HepG2 (cell line): ENCODE results near the gene C19orf18. TPM values are rescaled to one million over a fixed set of nuclear protein-coding genes. Genes with fewer than 3 reads are reported as not detected.

Experiments used
- CEBPG ChIP-seq: IDR thresholded peaks from 2 replicates; pipeline ENCODE4 v1.6.1; 2016
- HCFC1 ChIP-seq: fragments of 150-350 bp; IDR thresholded peaks from 2 replicates; pipeline ENCODE4 v1.6.1; 2014; ENCODE audit warnings: low read depth, low read length
- ZNF496 ChIP-seq: sonication (generic); formaldehyde crosslinking; IDR thresholded peaks from 2 replicates; pipeline ENCODE4 v1.8.1; 2023; ENCODE audit warnings: mild to moderate bottlenecking, moderate library complexity, missing genetic modification reagents; ENCODE audit not compliant: insufficient replicate concordance
- ZSCAN12 ChIP-seq: sonication (generic); formaldehyde crosslinking; IDR thresholded peaks from 2 replicates; pipeline ENCODE4 v1.9.0; 2021; ENCODE audit warnings: mild to moderate bottlenecking, missing genetic modification reagents
- polyA plus RNA-seq, 8 experiments: library from polyadenylated mRNA; depleted of rRNA in 3 of 8; stranded (reverse) in 7 of 8; unstranded in 1 of 8; fragments of >200 nt; fragmentation: Illumina TruSeq in 4 of 8; extraction: Trizol in 4 of 8; gene quantifications; 2 replicates each; pipeline versions ENCODE4 v1.2.1 to v1.2.3, GENCODE V29; 2011 to 2016; ENCODE audit warnings: low read depth in 4 of 8, missing spikeins in 1 of 8, mixed read lengths in 1 of 8; ENCODE audit not compliant: insufficient read depth in 1 of 8
- total RNA-seq, 5 experiments: library from RNA; depleted of rRNA; stranded (reverse); fragments of >200 nt; fragmentation: Illumina TruSeq; extraction: Trizol; gene quantifications; 2 replicates each; pipeline ENCODE4 v1.2.3, GENCODE V29; 2016; ENCODE audit warnings: low read depth in 1 of 5

Gene C19orf18
- total and polyA plus RNA-seq, 2 of the 13 experiments (the other 11 are each of a cell fraction or from before 2014, with no cell fraction given), result 0.38 to 0.55 TPM

GRCh38 chr19:57914531-57914930 lies 59.8 kb downstream of the C19orf18 start (continued):
- no peak for TF ChIP-seq HCFC1
- TF ChIP-seq ZNF496 (CRISPR knock-in tag), result no peak
- 0 out of 2 replicates have a peak, but pooled peaks have one; percentile 13 for TF ChIP-seq CEBPG
- no peak for TF ChIP-seq ZSCAN12

Other genes starting within 250 kb of the C19orf18 start
- not detected in 2 replicates for gene ZNF671, start 246.9 kb downstream of the C19orf18 start, total RNA-seq (2016; rRNA removed; fragmentation: Illumina TruSeq; extraction: Trizol)
- not detected in 2 replicates for gene ZNF671, start 246.9 kb downstream of the C19orf18 start, polyA plus RNA-seq (2011; rRNA removed)
- 15.6 and 16.9 TPM in 2 replicates for gene ZNF776, start 227.7 kb downstream of the C19orf18 start, total RNA-seq (2016; rRNA removed; fragmentation: Illumina TruSeq; extraction: Trizol)
- gene ZNF776, start 227.7 kb downstream of the C19orf18 start, polyA plus RNA-seq (2011; rRNA removed), result 7.6 and 8.2 TPM in 2 replicates
- gene ZNF586, start 204.9 kb downstream of the C19orf18 start, total RNA-seq (2016; rRNA removed; fragmentation: Illumina TruSeq; extraction: Trizol), result 2.1 and 3.4 TPM in 2 replicates
- gene ZNF586, start 204.9 kb downstream of the C19orf18 start, polyA plus RNA-seq (2011; rRNA removed), result 0.50 and 0.89 TPM in 2 replicates
- 16.3 and 16.6 TPM in 2 replicates for gene ZNF552, start 159.6 kb downstream of the C19orf18 start, total RNA-seq (2016; rRNA removed; fragmentation: Illumina TruSeq; extraction: Trizol)
- gene ZNF552, start 159.6 kb downstream of the C19orf18 start, polyA plus RNA-seq (2011; rRNA removed), result 8.1 and 11.7 TPM in 2 replicates
- gene ZNF587B, start 144.2 kb downstream of the C19orf18 start, total RNA-seq (2016; rRNA removed; fragmentation: Illumina TruSeq; extraction: Trizol), result 29.9 and 33.6 TPM in 2 replicates
- gene ZNF587B, start 144.2 kb downstream of the C19orf18 start, polyA plus RNA-seq (2011; rRNA removed), result 4.3 and 5.2 TPM in 2 replicates
- gene ZNF587, start 124.7 kb downstream of the C19orf18 start, total RNA-seq (2016; rRNA removed; fragmentation: Illumina TruSeq; extraction: Trizol), result 17.5 and 22.9 TPM in 2 replicates
- gene ZNF587, start 124.7 kb downstream of the C19orf18 start, polyA plus RNA-seq (2011; rRNA removed), result 8.7 and 12.6 TPM in 2 replicates
- 2.3 and 3.4 TPM in 2 replicates for gene ZNF814, start 85.5 kb downstream of the C19orf18 start, total RNA-seq (2016; rRNA removed; fragmentation: Illumina TruSeq; extraction: Trizol)
- 2.1 and 2.5 TPM in 2 replicates for gene ZNF814, start 85.5 kb downstream of the C19orf18 start, polyA plus RNA-seq (2011; rRNA removed)
- gene ZNF417, start 57.9 kb downstream of the C19orf18 start, total RNA-seq (2016; rRNA removed; fragmentation: Illumina TruSeq; extraction: Trizol), result 13.7 and 14.1 TPM in 2 replicates
- 2.9 and 3.2 TPM in 2 replicates for gene ZNF417, start 57.9 kb downstream of the C19orf18 start, polyA plus RNA-seq (2011; rRNA removed)
- gene ZNF418, start 39.1 kb downstream of the C19orf18 start, total RNA-seq (2016; rRNA removed; fragmentation: Illumina TruSeq; extraction: Trizol), result 0.27 TPM in 1 of 2 replicates, not detected in the other
- 0.03 and 0.07 TPM in 2 replicates for gene ZNF418, start 39.1 kb downstream of the C19orf18 start, polyA plus RNA-seq (2011; rRNA removed)
- gene ZNF256, start 26.8 kb downstream of the C19orf18 start, total RNA-seq (2016; rRNA removed; fragmentation: Illumina TruSeq; extraction: Trizol), result 6.0 and 6.7 TPM in 2 replicates
- gene ZNF256, start 26.8 kb downstream of the C19orf18 start, polyA plus RNA-seq (2011; rRNA removed), result 3.1 and 3.8 TPM in 2 replicates
- gene ZNF606, start 28.3 kb upstream of the C19orf18 start, total RNA-seq (2016; rRNA removed; fragmentation: Illumina TruSeq; extraction: Trizol), result 8.4 and 14.8 TPM in 2 replicates
- 4.2 and 5.2 TPM in 2 replicates for gene ZNF606, start 28.3 kb upstream of the C19orf18 start, polyA plus RNA-seq (2011; rRNA removed)
- gene ZSCAN1, start 59.5 kb upstream of the C19orf18 start, total RNA-seq (2016; rRNA removed; fragmentation: Illumina TruSeq; extraction: Trizol), result not detected in 2 replicates
- gene ZSCAN1, start 59.5 kb upstream of the C19orf18 start, polyA plus RNA-seq (2011; rRNA removed), result not detected in 2 replicates
- not detected in 2 replicates for gene ZNF135, start 84.7 kb upstream of the C19orf18 start, total RNA-seq (2016; rRNA removed; fragmentation: Illumina TruSeq; extraction: Trizol)
- gene ZNF135, start 84.7 kb upstream of the C19orf18 start, polyA plus RNA-seq (2011; rRNA removed), result not detected in 2 replicates
- not detected in 2 replicates for gene ZSCAN18, start 123.7 kb upstream of the C19orf18 start, total RNA-seq (2016; rRNA removed; fragmentation: Illumina TruSeq; extraction: Trizol)
- 0.10 TPM in 1 of 2 replicates, not detected in the other for gene ZSCAN18, start 123.7 kb upstream of the C19orf18 start, polyA plus RNA-seq (2011; rRNA removed)
- 9.6 and 11.4 TPM in 2 replicates for gene ZNF329, start 176.3 kb upstream of the C19orf18 start, total RNA-seq (2016; rRNA removed; fragmentation: Illumina TruSeq; extraction: Trizol)
- gene ZNF329, start 176.3 kb upstream of the C19orf18 start, polyA plus RNA-seq (2011; rRNA removed), result 3.8 and 4.6 TPM in 2 replicates
- gene ZNF274, start 208.5 kb upstream of the C19orf18 start, total RNA-seq (2016; rRNA removed; fragmentation: Illumina TruSeq; extraction: Trizol), result 17.0 and 23.0 TPM in 2 replicates
- gene ZNF274, start 208.5 kb upstream of the C19orf18 start, polyA plus RNA-seq (2011; rRNA removed), result 16.1 and 21.0 TPM in 2 replicates